MM.1S (cell line): Measurements from ENCODE around the gene KPNB1.

Experiments
- DNase-seq: peaks from one replicate; pipeline ENCODE4 v3.0.0-alpha.2; 2015
- H2AFZ ChIP-seq: fragments of 300-600 bp; sonication (generic); 2 replicates; pipeline ENCODE4 v1.6.0; 2016; ENCODE audit warnings: antibody characterized with exemption, low read length
- H3F3A ChIP-seq: fragments of 300-600 bp; sonication (generic); 2 replicates; pipeline ENCODE4 v1.6.1; 2016; ENCODE audit warnings: mild to moderate bottlenecking, antibody characterized with exemption, low read length, moderate library complexity, mixed read lengths; ENCODE audit not compliant: insufficient read depth
- H3K27ac ChIP-seq: fragments of 300-600 bp; sonication (generic); 2 replicates; pipeline ENCODE4 v1.5.1; 2016; ENCODE audit warnings: mild to moderate bottlenecking, low read length
- H3K27me3 ChIP-seq: fragments of 300-600 bp; sonication (generic); replicated peaks from 2 replicates; pipeline ENCODE4 v1.6.0; 2016; ENCODE audit warnings: low read length; ENCODE audit not compliant: insufficient read depth
- H3K36me3 ChIP-seq: fragments of 300-600 bp; sonication (generic); replicated peaks from 2 replicates; pipeline ENCODE4 v1.6.1; 2016; ENCODE audit warnings: mild to moderate bottlenecking, low read length, mixed read lengths; ENCODE audit not compliant: insufficient read depth
- H3K4me1 ChIP-seq: fragments of 300-600 bp; sonication (generic); 2 replicates; pipeline ENCODE4 v1.6.1; 2016; ENCODE audit warnings: low read length, mixed read lengths
- H3K4me2 ChIP-seq: fragments of 300-600 bp; sonication (generic); 2 replicates; pipeline ENCODE4 v1.6.0; 2016; ENCODE audit warnings: low read depth, low read length
- H3K4me3 ChIP-seq: fragments of 300-600 bp; sonication (generic); 2 replicates; pipeline ENCODE4 v1.5.1; 2016; ENCODE audit warnings: low read length, mixed read lengths
- H3K79me2 ChIP-seq: fragments of 300-600 bp; sonication (generic); 2 replicates; pipeline ENCODE4 v1.6.1; 2016; ENCODE audit warnings: mixed run types, low read length, mixed read lengths
- H3K9ac ChIP-seq: fragments of 300-600 bp; sonication (generic); 2 replicates; pipeline ENCODE4 v1.6.1; 2016; ENCODE audit warnings: low read length, mixed read lengths
- H3K9me2 ChIP-seq: fragments of 300-600 bp; sonication (generic); replicated peaks from 2 replicates; pipeline ENCODE4 v1.6.1; 2016; ENCODE audit warnings: mild to moderate bottlenecking, low read length, mixed read lengths; ENCODE audit not compliant: insufficient read depth
- H3K9me3 ChIP-seq: fragments of 300-600 bp; sonication (generic); replicated peaks from 2 replicates; pipeline ENCODE4 v1.6.1; 2016; ENCODE audit warnings: mild to moderate bottlenecking, low read length, mixed read lengths; ENCODE audit not compliant: insufficient read depth
- H4K20me1 ChIP-seq: fragments of 300-600 bp; sonication (generic); 2 replicates; pipeline ENCODE4 v1.6.1; 2016; ENCODE audit warnings: mild to moderate bottlenecking, low read length, moderate library complexity, mixed read lengths; ENCODE audit not compliant: insufficient read depth
- EZH2 ChIP-seq: fragments of 300-600 bp; sonication (generic); optimal IDR thresholded peaks from 2 replicates; pipeline ENCODE3; 2017; ENCODE audit warnings: low read depth, mild to moderate bottlenecking, antibody characterized with exemption, low read length, mixed read lengths
- EZH2phosphoT487 ChIP-seq: fragments of 300-600 bp; sonication (generic); IDR thresholded peaks from 2 replicates; pipeline ENCODE4 v1.6.1; 2018; ENCODE audit warnings: antibody characterized with exemption, low read length
- TF ChIP-seq, protein P1 (sequence below): fragments of 300-600 bp; sonication (generic); IDR thresholded peaks from 2 replicates; pipeline ENCODE4 v1.5.1; 2016; ENCODE audit warnings: antibody characterized with exemption, low read length, mixed read lengths

KPNB1 gene

DNA sequence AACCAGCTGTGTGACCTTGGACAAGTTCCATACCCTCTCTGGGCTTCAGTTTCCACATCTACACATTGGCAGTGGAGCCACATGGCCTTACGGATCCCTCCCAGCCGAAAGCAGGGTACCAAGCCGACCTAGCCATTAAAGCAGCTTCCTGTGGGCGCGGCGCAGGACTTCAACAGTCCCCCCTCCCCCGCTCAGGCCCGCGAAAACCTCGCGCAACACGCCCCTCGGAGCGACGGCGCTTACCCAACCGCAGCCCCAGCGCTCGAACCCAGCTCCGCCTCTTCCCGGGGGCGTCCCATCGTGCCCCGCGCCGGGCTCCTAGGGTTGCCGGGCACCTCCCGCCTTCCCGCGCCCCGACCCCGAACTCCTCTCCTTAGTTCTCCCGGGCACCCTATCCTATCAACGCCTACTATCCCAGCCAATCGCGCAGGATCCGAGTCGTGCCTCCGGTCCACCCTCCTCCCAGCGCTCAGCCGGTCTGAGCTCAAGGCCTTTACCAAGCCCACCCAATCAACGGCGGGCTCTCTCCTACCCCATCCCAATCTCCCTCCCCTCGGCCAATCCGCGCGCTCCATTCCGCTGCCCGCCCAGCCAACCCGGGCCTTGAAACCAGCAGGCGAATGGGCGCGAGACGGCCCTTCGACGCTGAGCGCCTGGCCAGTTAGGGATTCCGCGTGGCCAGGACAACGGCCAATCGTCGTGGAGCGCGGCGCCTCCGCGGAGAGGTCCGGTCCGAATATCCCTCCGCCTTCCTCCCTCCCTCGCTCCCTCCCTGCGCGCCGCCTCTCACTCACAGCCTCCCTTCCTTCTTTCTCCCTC, at the start of gene KPNB1:
TSS of gene KPNB1 (plus strand) at position 767 of the 819 bp plus-strand sequence. CDS start 326 bp downstream, outside the sequence.
- Histone ChIP-seq H3K9ac (peak within 1 kb of the TSS; percentile 85), H3K79me2 (peaks cover 38% of the 10 kb centered on the region), H3K4me1 (peaks cover 33% of the 10 kb centered on the region), H3K9me3 (no peaks in the 10 kb centered on the region), H3K27me3 (no peaks in the 10 kb centered on the region), H4K20me1 (0 out of 2 replicates have a peak, but pooled peaks cover 1% of the 10 kb centered on the region), H3K4me3 (peak within 1 kb of the TSS; percentile 83), H3K9me2 (no peaks in the 10 kb centered on the region), H3K27ac (peak within 1 kb of the TSS; percentile 86), H3K36me3 (peaks cover 10% of the 10 kb centered on the region), H3F3A (peaks cover 37% of the 10 kb centered on the region), H2AFZ (peak within 1 kb of the TSS; percentile 53), H3K4me2 (peak within 1 kb of the TSS; percentile 71)
- no peak for TF ChIP-seq EZH2
- TF ChIP-seq EZH2phosphoT487: no peak
- TF ChIP-seq, protein P1, sequence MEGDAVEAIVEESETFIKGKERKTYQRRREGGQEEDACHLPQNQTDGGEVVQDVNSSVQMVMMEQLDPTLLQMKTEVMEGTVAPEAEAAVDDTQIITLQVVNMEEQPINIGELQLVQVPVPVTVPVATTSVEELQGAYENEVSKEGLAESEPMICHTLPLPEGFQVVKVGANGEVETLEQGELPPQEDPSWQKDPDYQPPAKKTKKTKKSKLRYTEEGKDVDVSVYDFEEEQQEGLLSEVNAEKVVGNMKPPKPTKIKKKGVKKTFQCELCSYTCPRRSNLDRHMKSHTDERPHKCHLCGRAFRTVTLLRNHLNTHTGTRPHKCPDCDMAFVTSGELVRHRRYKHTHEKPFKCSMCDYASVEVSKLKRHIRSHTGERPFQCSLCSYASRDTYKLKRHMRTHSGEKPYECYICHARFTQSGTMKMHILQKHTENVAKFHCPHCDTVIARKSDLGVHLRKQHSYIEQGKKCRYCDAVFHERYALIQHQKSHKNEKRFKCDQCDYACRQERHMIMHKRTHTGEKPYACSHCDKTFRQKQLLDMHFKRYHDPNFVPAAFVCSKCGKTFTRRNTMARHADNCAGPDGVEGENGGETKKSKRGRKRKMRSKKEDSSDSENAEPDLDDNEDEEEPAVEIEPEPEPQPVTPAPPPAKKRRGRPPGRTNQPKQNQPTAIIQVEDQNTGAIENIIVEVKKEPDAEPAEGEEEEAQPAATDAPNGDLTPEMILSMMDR: no peak
- peak; percentile 99 for DNase-seq

DNA sequence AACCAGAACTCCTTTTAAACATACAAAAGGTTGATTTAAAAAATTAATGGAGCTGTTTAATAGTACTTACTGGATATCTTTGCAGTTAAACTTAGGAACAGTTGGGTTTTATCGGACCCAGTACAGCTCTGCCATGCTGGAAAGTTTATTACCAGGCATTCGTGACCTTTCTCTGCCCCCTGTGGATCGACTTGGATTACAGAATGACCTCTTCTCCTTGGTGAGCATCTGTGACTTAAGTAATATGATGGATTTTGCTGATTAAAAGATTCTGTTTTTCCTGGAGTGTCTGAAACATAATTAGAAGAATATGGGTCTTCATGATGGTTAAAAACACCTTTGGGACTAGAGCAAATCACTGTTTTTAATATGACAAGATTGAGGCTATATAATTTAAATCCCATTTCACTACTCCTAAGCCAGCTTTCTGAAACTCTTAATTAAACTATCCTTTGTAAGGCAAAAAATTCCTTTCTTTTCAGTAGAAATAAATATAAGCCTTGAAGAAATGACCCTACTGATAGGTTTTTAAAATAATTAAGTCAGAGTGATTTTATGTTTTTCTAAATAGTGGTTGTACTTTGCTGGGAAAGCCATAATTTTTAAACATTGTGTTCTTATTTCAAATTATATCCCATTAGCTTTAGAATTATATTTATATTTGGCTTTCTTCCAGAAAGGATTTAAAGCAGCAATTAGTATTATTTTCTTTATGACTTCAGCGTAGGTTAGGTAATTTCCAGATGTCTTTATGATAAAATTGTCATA, 45.7 kb upstream of the KPNB1 start:
- no peak overlapping the region for H2AFZ ChIP-seq
- no peaks in the 10 kb centered on the region for H4K20me1 ChIP-seq
- H3K9me2 ChIP-seq: no peaks in the 10 kb centered on the region
- no peaks in the 10 kb centered on the region for H3K27me3 ChIP-seq
- H3K36me3 ChIP-seq: peaks cover 6% of the 10 kb centered on the region; the same call in 1 of the 2 replicates
- peaks cover 44% of the 10 kb centered on the region for H3K4me1 ChIP-seq
- no peak overlapping the region for H3K9ac ChIP-seq
- no peak for DNase-seq
- TF ChIP-seq EZH2 (no peak), EZH2phosphoT487 (no peak)
- TF ChIP-seq, protein P1: no peak
- peak overlapping the region; percentile 10; the same call in 1 of the 2 replicates for H3K4me2 ChIP-seq
- H3K4me3 ChIP-seq: no peak overlapping the region
- peak overlapping the region; percentile 51; the same call in 1 of the 2 replicates for H3K27ac ChIP-seq
- no peaks in the 10 kb centered on the region for H3K9me3 ChIP-seq
- H3F3A ChIP-seq: peaks cover 42% of the 10 kb centered on the region
- peaks cover 7% of the 10 kb centered on the region for H3K79me2 ChIP-seq

DNA sequence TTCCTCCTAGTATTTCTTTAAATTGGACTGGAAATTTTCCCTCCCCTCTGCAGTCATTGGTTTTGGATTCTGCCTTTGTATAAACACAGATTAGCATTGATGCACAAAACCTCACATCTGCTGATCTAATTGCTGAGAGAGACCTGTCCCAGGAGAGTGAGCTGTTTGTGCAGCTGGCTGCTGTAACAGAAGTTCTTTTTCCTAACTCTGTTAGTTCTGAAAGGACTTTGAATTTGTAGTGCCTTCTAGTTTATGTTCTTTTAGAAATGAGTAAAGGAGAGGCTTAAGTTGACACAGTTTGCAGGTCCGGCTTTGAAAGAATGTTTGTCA, 45.2 kb upstream of the KPNB1 start:
- H3K27me3 ChIP-seq: no peaks in the 10 kb centered on the region
- no peaks in the 10 kb centered on the region for H3K9me3 ChIP-seq
- peaks cover 6% of the 10 kb centered on the region; the same call in 1 of the 2 replicates for H3K36me3 ChIP-seq
- H3K4me2 ChIP-seq: peak overlapping the region; percentile 5; the same call in 1 of the 2 replicates
- H4K20me1 ChIP-seq: no peaks in the 10 kb centered on the region
- peaks cover 44% of the 10 kb centered on the region for H3K4me1 ChIP-seq
- no peaks in the 10 kb centered on the region for H3K9me2 ChIP-seq
- no peak overlapping the region for H3K4me3 ChIP-seq
- H2AFZ ChIP-seq: no peak overlapping the region
- DNase-seq: peak; percentile 63
- no peak overlapping the region for H3K9ac ChIP-seq
- H3K79me2 ChIP-seq: peaks cover 7% of the 10 kb centered on the region
- TF ChIP-seq EZH2 (no peak), EZH2phosphoT487 (no peak)
- TF ChIP-seq, protein P1: no peak
- H3F3A ChIP-seq: peaks cover 42% of the 10 kb centered on the region
- peak overlapping the region; percentile 51; the same call in 1 of the 2 replicates for H3K27ac ChIP-seq
